ES-I3 (cell line): ENCODE data around the gene TMEM40.
"Not testable (repeated sequence)": the region's sequence is repeated elsewhere in the genome, so short reads cannot be mapped to it uniquely, and the experiment has no call there.

Source experiments
- H3K36me3 ChIP-seq: 2 replicates; pipeline ENCODE4 v1.6.1; 2013; ENCODE audit warnings: mild to moderate bottlenecking, low read length, control low read depth, moderate library complexity; ENCODE audit not compliant: insufficient read depth
- H3K4me1 ChIP-seq: 2 replicates; pipeline ENCODE4 v1.6.1; 2013; ENCODE audit warnings: mild to moderate bottlenecking, control low read depth, low read length; ENCODE audit not compliant: insufficient read depth
- H3K9ac ChIP-seq: 2 replicates; pipeline ENCODE4 v1.6.1; 2013; ENCODE audit warnings: low read depth, mild to moderate bottlenecking, low read length, moderate library complexity
- H3K9me3 ChIP-seq: 2 replicates; pipeline ENCODE4 v1.6.1; 2013; ENCODE audit warnings: mild to moderate bottlenecking, low read length, moderate library complexity; ENCODE audit not compliant: control insufficient read depth, insufficient read depth

Gene TMEM40

DNA sequence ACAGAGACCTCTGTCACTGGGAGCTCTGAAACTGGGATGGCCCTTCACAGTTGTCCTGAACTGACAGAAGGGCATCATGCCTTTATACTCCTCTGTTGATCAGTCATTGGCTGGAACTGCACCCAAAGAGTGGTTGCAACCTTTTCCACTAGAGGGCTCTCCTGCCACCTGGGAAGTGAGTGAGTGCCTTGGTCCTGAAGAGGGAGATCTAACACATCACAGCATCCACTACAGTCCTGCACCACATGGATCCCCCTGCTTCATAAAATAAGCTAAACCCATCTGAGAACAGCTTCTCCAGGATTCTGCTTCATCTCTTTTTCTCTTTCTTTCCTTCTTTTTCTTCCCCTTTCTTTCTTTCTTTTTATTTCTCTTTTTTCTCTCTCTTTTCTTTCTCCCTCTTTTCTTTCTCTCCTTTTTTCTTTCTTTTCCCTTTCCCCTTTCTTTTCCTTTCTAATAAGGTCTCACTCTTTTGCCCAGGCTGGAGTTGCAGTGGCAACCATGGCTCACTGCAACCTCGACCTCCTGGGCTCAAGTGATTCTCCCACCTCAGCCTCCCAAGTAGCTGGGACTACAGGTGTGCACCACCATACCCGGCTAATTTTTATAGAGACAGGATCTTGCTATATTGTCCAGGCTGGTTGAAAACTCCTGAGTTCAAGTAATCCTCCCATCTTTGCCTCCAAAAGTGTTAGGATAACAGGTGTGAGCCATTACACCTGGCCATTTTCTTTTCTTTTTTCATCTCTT is 52.4 kb downstream of the TMEM40 start:
- Histone ChIP-seq H3K9ac (no peak overlapping the region), H3K9me3 (no peaks in the 10 kb centered on the region), H3K4me1 (0 out of 2 replicates have a peak, but pooled peaks cover 2% of the 10 kb centered on the region), H3K36me3 (no peaks in the 10 kb centered on the region)

DNA sequence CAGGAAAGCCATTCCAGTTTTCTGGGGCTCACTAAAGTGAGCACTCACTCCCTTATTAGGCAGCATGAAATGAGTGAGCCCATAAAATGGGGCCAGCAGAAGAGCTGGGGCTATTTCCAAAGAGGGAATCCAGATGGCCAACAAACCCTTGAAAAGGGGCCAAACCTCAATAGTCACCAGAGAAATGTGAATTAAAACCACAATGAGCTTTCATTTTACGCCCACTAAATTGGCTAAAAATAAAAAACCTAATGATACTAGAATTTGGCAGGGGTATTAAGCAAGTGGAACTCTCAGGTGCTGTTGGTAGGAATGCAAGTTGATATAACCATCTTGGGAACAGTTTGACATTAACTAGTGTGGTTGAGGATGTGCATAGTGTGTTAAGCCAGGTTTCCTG is 53.1 kb downstream of the TMEM40 start:
- no peaks in the 10 kb centered on the region for H3K9me3 ChIP-seq
- no peak overlapping the region for H3K9ac ChIP-seq
- H3K4me1 ChIP-seq = 0 out of 2 replicates have a peak, but pooled peaks cover 2% of the 10 kb centered on the region
- H3K36me3 ChIP-seq = no peaks in the 10 kb centered on the region

DNA sequence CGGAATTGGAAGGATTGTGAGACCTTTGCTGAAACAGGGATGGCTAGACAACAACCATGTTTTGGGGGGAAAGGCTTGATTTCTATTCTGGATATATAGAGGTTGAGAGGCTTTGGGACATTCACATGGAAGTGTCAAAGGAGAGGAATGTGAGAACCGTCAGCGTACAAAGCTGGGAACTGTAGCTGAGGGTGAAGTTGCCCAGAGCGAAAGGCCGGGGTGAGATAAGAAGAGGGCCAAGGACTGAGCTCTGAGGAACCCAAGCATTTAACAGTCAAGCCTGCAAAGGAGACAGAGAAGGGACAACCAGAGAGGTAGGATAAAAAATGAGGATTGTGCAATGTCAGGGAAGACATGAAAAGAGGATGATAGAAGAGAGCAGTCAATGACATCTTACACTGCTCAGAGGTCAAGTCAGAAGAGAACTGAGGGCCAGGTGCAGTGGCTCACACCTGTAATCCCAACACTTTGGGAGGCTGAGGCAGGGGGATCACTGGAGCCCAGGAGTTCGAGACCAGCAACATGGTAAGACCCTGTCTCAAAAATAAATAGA is 53.6 kb downstream of the TMEM40 start:
- Histone ChIP-seq H3K9me3 (no peaks in the 10 kb centered on the region), H3K9ac (no peak overlapping the region), H3K4me1 (0 out of 2 replicates have a peak, but pooled peaks cover 2% of the 10 kb centered on the region), H3K36me3 (no peaks in the 10 kb centered on the region)

DNA sequence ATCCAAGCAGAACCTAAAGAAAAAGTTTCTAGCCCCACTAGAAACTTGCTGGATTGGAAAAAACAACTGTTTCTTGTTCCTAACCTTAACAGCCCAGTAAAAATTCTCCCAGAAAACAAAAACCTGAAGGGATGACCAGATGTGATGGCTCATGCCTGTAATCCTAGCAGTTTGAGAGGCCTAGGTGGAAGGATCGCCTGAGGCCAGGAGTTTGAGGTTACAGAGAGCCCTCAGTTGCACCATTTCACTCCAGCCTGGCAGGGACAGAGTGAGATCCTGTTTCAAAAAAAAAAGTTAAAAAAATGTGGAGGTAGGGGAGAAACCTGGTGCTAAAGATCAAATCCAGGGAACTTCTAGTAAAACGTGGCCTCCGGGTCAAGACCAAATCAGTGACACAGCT is 56.6 kb downstream of the TMEM40 start:
- Histone ChIP-seq H3K9ac (no peak overlapping the region), H3K9me3 (no peaks in the 10 kb centered on the region), H3K36me3 (no peaks in the 10 kb centered on the region), H3K4me1 (no peaks in the 10 kb centered on the region)

DNA sequence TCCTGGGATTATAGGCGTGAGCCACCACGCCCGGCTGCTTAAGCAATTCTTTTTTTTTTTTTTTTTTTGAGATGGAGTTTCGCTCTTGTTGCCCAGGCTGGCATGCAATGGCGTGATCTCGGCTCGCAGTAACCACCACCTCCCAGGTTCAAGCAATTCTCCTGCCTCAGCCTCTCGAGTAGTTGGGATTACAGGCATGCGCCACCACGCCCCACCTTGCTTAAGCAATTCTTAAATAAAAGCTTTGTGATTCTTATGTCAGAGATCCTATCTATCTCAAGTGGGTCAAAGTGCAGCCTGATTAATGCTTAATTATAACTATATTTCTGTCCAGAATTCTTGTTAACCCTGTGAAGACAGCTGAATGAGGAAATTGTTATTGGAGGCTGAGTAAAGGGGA is 57.5 kb downstream of the TMEM40 start:
- H3K4me1 ChIP-seq, H3K9ac ChIP-seq, H3K36me3 ChIP-seq, H3K9me3 ChIP-seq: not testable (repeated sequence)

DNA sequence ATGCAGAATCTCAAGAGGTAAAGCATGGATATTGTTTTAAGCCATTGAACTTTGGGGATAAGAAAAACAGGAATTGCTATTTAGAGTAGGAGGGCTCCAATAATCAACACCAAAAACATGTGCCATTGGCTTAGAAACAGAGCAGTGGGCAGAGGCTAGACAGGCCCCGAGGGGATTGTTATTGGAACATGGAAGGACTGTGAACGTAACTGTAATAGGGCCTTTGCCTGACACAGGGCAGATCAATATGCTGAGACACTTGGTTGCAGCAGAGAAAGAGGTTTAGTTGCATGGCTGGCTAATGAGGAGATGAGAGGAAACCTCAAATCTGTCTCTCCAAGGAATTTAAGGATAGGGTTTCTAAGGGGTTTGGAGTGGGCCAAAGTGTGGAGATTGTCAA is 58.3 kb downstream of the TMEM40 start:
- Histone ChIP-seq H3K9me3 (no peaks in the 10 kb centered on the region), H3K36me3 (no peaks in the 10 kb centered on the region), H3K9ac (no peak overlapping the region), H3K4me1 (no peaks in the 10 kb centered on the region; the same call in 1 of the 2 replicates)

DNA sequence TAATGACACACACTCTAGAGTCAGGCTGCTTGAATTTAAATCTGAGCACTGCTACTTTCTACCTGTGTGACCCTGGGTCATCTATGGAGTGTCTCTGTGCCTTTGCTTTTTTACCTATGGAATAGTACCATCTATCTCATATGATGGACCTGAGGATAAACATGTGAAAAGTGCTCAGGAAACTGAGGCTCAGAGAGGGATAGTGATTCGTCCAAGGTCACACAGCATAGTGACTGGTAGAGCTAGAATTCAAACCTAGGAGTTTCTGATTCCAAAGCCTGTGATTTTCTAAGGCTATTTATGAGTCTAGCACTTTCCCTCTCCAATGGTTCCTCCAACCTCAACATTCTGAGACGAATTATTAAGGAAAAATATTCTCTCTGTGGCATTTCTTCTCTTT is 63.1 kb downstream of the TMEM40 start:
- no peaks in the 10 kb centered on the region for H3K36me3 ChIP-seq
- H3K9me3 ChIP-seq = no peaks in the 10 kb centered on the region
- H3K9ac ChIP-seq = no peak overlapping the region
- H3K4me1 ChIP-seq = peaks cover 10% of the 10 kb centered on the region; the same call in 1 of the 2 replicates

DNA sequence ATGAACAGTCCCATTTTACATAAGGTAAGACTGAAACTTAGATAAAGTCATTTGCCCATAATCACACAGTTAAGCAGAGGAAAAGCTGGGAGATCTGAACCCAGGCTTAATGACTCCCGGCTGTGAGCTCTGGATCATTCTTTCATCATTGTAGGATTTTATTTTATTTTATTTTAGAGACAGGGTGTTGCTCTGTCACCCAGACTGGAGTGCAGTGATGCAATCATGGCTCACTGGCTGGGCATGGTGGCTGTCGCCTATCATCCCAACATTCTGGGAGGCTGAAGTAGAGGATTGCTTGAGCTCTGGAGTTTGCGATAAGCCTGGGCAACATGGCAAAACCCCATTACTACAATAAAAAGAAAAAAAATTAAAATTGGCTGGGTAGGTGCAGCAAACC is 63.9 kb downstream of the TMEM40 start:
- Histone ChIP-seq H3K4me1 (peaks cover 10% of the 10 kb centered on the region; the same call in 1 of the 2 replicates), H3K36me3 (no peaks in the 10 kb centered on the region), H3K9me3 (no peaks in the 10 kb centered on the region), H3K9ac (no peak overlapping the region)

DNA sequence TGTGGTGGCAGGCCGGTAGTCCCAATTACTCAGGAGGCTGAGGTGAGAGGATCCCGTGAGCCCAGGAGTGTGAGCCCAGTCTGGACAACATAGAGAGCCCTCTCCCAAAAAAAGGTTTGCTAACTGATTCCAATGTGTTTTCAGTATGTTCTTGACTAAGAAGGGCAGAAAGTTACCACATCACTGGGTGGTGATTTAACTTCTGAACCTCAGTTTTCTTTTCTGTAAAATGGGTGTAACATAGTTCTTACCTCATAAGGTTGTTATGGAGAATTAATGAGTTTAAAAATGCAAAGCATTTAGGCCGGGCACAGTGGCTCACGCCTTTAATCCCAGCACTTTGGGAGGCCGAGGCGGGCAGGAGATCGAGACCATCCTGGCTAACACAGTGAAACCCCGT is 66.6 kb downstream of the TMEM40 start:
- no peaks in the 10 kb centered on the region for H3K36me3 ChIP-seq
- no peak overlapping the region for H3K9ac ChIP-seq
- H3K9me3 ChIP-seq = no peaks in the 10 kb centered on the region
- peaks cover 10% of the 10 kb centered on the region; the same call in 1 of the 2 replicates for H3K4me1 ChIP-seq

DNA sequence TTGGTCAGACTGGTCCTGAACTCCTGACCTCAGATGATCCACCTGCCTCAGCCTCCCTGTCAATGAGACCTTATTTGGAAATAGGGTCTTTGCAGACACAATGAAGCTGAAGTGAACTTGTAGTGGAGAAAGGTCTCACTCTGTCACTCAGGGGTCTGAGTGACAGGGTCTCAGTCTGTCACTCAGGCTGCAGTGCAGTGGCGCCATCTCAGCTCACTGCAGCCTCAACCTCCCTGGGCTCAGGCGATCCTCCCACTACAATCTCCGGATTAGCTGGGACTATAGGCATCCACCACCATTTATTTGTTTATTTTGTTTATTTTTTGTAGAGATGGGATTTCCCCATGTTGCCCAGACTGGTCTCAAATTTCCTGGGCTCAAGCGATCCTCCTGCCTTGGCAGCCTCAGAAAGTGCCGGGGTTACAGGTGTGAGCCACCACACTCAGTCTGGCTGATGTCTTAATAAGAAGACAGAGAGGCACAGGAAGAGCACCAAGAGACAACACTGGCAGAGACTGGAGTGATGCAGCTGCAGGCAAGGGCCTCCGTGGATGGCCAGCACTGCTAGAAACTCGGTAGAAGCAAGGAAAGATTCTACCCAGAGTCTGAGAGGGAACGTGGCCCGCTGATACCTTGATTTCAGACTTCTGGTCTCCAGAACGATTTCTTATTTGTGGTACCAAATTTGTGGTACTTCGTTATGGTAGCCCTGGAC is 68.9 kb downstream of the TMEM40 start:
- Histone ChIP-seq H3K4me1 (peaks cover 10% of the 10 kb centered on the region; the same call in 1 of the 2 replicates), H3K36me3 (no peaks in the 10 kb centered on the region), H3K9ac (no peak overlapping the region), H3K9me3 (no peaks in the 10 kb centered on the region)

DNA sequence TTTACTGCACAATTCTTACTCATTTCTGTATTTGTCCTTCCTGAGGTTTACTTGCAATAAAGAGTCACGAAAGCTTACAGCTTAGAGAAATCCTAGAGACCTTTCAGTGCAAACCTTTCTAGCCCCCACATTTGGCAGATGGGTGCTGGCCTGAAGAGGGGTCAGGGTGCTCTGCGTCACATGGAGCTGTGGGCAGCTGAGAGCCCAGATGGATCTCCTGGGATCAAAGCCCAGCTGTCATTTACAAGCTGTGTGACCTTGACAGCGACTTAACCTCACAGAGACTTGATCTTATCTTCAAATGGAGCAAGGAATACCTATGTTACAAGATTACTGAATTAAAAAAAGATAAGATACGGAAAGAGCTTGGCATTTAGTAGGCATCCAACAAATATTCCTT is 71.1 kb downstream of the TMEM40 start:
- H3K9me3 ChIP-seq = no peaks in the 10 kb centered on the region
- H3K9ac ChIP-seq = no peak overlapping the region
- H3K36me3 ChIP-seq = no peaks in the 10 kb centered on the region
- H3K4me1 ChIP-seq = 0 out of 2 replicates have a peak, but pooled peaks cover 3% of the 10 kb centered on the region

DNA sequence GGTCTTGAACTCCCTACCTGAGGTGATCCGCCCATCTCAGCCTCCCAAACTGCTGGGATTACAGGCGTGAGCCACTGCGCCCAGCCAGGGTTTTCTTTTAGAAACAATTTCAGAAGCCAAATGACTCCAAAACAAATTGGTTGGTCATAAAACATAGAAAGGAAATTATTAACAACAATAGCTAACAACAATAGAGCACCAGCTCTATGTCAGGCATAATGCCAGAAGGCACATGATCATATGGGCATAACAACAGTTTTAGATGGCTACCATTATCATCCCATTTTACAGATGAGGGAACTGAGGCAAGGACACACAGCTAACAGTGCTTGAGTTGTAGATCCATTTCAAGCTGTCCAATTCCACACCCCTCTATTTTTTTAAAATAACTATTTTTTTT is 73.0 kb downstream of the TMEM40 start:
- no peak overlapping the region for H3K9ac ChIP-seq
- no peaks in the 10 kb centered on the region for H3K9me3 ChIP-seq
- H3K36me3 ChIP-seq = no peaks in the 10 kb centered on the region
- H3K4me1 ChIP-seq = no peaks in the 10 kb centered on the region; the same call in 1 of the 2 replicates
